ENCODE data around the gene EML6.

Gene EML6

GRCh38 chr2:54760310-54760709 lies 36.8 kb downstream of the EML6 start:
- DNase-seq = no peak

GRCh38 chr2:54763636-54764291 lies 40.3 kb downstream of the EML6 start:
- no peak for DNase-seq

- DNase-seq = no peak
Measured at GRCh38 chr2:54767921-54768320, 44.5 kb downstream of the EML6 start.

GRCh38 chr2:54768772-54769428 lies 45.4 kb downstream of the EML6 start:
- DNase-seq = no peak

- DNase-seq = no peak
Measured at GRCh38 chr2:54770211-54770610, 46.7 kb downstream of the EML6 start.

GRCh38 chr2:54770676-54771075 lies 47.2 kb downstream of the EML6 start:
- DNase-seq = no peak

- DNase-seq = no peak
Measured at GRCh38 chr2:54771166-54771885, 47.9 kb downstream of the EML6 start.

GRCh38 chr2:54772110-54772509 lies 48.6 kb downstream of the EML6 start:
- no peak for DNase-seq

GRCh38 chr2:54772531-54772930 lies 49.1 kb downstream of the EML6 start:
- DNase-seq = no peak

- no peak for DNase-seq
Measured at GRCh38 chr2:54773233-54773632, 49.8 kb downstream of the EML6 start.

- no peak for DNase-seq
Measured at GRCh38 chr2:54773838-54774237, 50.4 kb downstream of the EML6 start.

GRCh38 chr2:54775710-54776109 lies 52.2 kb downstream of the EML6 start:
- no peak for DNase-seq

- no peak for DNase-seq
Measured at GRCh38 chr2:54776494-54776893, 53.0 kb downstream of the EML6 start.

- no peak for DNase-seq
Measured at GRCh38 chr2:54783349-54783748, 59.9 kb downstream of the EML6 start.

- no peak for DNase-seq
Measured at GRCh38 chr2:54787270-54787669, 63.8 kb downstream of the EML6 start.

- DNase-seq = no peak
Measured at GRCh38 chr2:54787755-54788366, 64.4 kb downstream of the EML6 start.

- DNase-seq = no peak
Measured at GRCh38 chr2:54789878-54790277, 66.4 kb downstream of the EML6 start.

- no peak for DNase-seq
Measured at GRCh38 chr2:54791831-54792230, 68.4 kb downstream of the EML6 start.

GRCh38 chr2:54797307-54797706 lies 73.8 kb downstream of the EML6 start:
- DNase-seq = no peak

- DNase-seq = no peak
Measured at GRCh38 chr2:54801352-54801751, 77.9 kb downstream of the EML6 start.

- no peak for DNase-seq
Measured at GRCh38 chr2:54803783-54804751, 80.6 kb downstream of the EML6 start.

GRCh38 chr2:54805255-54805654 lies 81.8 kb downstream of the EML6 start:
- DNase-seq = no peak

GRCh38 chr2:54806975-54807374 lies 83.5 kb downstream of the EML6 start:
- DNase-seq = no peak
